Neutrophil (primary cell): Measurements from ENCODE around the gene TMEM92.

ENCODE experiments used
- H3K27ac ChIP-seq: fragments of 200-600 bp; sonication (generic); 2 replicates; pipeline ENCODE4 v1.5.1; 2016; ENCODE audit warnings: mild to moderate bottlenecking, moderate library complexity
- H3K27me3 ChIP-seq: fragments of 200-600 bp; sonication (generic); 2 replicates; pipeline ENCODE4 v1.6.0; 2016; ENCODE audit warnings: mild to moderate bottlenecking
- H3K36me3 ChIP-seq: fragments of 200-600 bp; sonication (generic); 2 replicates; pipeline ENCODE4 v1.5.1; 2017
- H3K4me1 ChIP-seq, 2 experiments: fragments of 200-600 bp in 1 of 2; sonication (generic) in 1 of 2; 1 replicate in 1 of 2; 2 replicates in 1 of 2; pipeline versions ENCODE4 v1.5.1 to v1.6.1; 2013 to 2016; ENCODE audit warnings: low read depth in 1 of 2, low read length in 1 of 2, mild to moderate bottlenecking in 1 of 2, moderate library complexity in 1 of 2; ENCODE audit not compliant: control insufficient read depth in 1 of 2, insufficient read depth in 1 of 2
- H3K4me3 ChIP-seq, 2 experiments: fragments of 200-600 bp in 1 of 2; sonication (generic) in 1 of 2; 1 replicate in 1 of 2; 2 replicates in 1 of 2; pipeline ENCODE4 v1.5.1; 2013 to 2016; ENCODE audit warnings: low read depth in 1 of 2, low read length in 1 of 2, mild to moderate bottlenecking in 1 of 2, moderate library complexity in 1 of 2
- H3K9me3 ChIP-seq: fragments of 200-600 bp; sonication (generic); 2 replicates; pipeline ENCODE4 v1.5.1; 2016
- CTCF ChIP-seq: fragments of 200-600 bp; sonication (generic); IDR thresholded peaks from 2 replicates; pipeline ENCODE4 v1.5.1; 2016; ENCODE audit warnings: antibody characterized with exemption

The TMEM92 gene

GRCh38 chr17:50272246-50272645 is 2.0 kb upstream of the TMEM92 start:
- TF ChIP-seq CTCF: no peak
- peaks cover 3% of the 10 kb centered on the region for H3K27me3 ChIP-seq
- no peaks in the 10 kb centered on the region for H3K9me3 ChIP-seq
- H3K4me1 ChIP-seq: peaks cover 48 to 49% of the 10 kb centered on the region in 2 experiments
- peak overlapping the region; percentile 77 to 82 for H3K4me3 ChIP-seq
- no peaks in the 10 kb centered on the region for H3K36me3 ChIP-seq
- H3K27ac ChIP-seq: no peak overlapping the region

DNA sequence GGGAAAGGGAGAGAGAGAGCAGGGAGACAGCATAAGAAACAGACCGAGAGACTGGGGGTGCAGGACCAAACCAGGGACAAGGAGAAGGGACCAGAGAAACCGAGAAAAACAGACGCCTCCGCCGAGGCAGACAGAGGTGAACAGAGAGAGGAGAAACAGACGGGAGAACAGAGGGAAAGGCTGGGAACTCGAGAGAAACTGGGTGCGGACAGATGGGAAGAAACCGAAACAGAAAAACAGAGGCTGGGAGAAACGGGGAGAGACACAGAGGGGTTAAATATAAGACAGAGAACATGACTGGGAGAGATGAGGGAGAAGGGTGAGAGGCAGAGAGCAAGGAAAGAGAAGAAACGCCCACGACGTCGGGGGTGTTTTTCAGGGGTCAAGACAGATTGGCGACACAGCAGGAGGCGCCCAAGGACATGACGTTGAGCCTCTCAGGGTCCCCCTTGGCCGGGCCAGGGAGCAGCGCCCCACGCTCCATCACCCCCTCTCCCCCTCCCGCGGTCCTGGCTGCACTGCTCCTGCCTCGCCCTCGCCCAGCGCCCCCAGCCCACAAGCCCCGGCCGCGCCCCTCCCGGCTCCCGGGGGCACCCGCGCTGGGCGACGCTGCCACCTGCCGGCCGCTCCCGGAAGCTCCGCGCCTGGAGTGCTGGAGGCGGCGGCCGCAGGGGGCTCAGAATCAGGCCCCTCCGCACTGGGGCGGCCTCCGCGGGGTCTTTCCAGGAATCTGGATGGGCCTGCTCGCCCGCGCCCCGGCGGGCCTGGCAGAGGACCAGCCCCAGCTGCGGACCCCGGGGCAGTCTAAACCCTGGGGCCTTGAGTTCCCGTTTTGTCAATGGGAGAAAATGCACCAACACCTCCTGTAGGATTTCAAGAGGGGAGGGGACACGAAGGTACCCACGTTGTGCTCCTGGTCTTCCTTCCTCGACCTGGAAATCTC is 1.3 kb upstream of the TMEM92 start:
- TF ChIP-seq CTCF: peak; percentile 91
- H3K4me1 ChIP-seq: peaks cover 55 to 56% of the 10 kb centered on the region in 2 experiments
- H3K27ac ChIP-seq: peak overlapping the region; percentile 80
- peak overlapping the region; percentile 77 to 82 for H3K4me3 ChIP-seq
- H3K9me3 ChIP-seq: no peaks in the 10 kb centered on the region
- no peaks in the 10 kb centered on the region for H3K36me3 ChIP-seq
- H3K27me3 ChIP-seq: no peaks in the 10 kb centered on the region

DNA sequence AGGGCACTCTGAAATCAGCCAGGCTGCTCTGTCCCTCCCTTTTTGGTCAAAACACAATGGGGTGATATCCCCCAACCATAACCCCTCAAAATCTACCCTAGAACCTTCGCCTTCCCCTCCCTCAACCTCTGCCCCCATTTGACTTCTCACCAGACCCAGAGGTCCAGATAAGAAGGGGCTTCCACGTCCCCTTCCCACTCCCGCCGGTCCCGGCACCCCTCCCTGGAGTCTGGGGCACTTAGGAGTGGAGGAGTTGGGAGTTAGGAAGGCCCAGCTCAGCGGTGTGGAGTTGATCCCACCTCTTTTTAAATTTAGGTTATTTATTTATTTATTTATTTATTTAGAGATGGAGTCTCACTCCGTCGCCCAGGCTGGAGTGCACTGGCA is 619 bp upstream of the TMEM92 start:
- peak overlapping the region; percentile 77 to 82 for H3K4me3 ChIP-seq
- H3K36me3 ChIP-seq: no peaks in the 10 kb centered on the region
- no peaks in the 10 kb centered on the region for H3K27me3 ChIP-seq
- no peaks in the 10 kb centered on the region for H3K9me3 ChIP-seq
- H3K27ac ChIP-seq: peak overlapping the region; percentile 80
- no peak for TF ChIP-seq CTCF
- H3K4me1 ChIP-seq: peaks cover 62 to 63% of the 10 kb centered on the region in 2 experiments

DNA sequence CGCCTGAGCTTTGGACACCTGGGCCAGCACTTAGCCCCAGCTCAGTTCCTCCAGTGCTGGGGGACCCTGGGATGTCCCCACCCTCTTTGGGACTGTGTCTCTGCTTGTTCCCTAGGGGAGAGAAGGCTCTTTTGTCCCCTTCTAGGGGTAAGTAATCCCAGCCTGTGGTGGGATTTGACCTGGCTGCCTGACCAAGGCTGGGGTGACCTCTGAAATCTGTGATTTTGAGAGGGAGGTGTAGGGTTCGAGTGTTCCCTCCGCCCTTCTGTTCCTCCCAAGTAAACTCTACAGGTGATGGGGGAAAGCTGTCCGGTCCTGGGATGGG is 593 bp downstream of the TMEM92 start:
- TF ChIP-seq CTCF: no peak
- peaks cover 7% of the 10 kb centered on the region for H3K36me3 ChIP-seq
- peak overlapping the region; percentile 80 for H3K27ac ChIP-seq
- no peaks in the 10 kb centered on the region for H3K9me3 ChIP-seq
- H3K4me1 ChIP-seq: peaks cover 74 to 75% of the 10 kb centered on the region in 2 experiments
- H3K4me3 ChIP-seq: peak overlapping the region in 1 of 2 experiments; percentile 77
- no peaks in the 10 kb centered on the region for H3K27me3 ChIP-seq

DNA sequence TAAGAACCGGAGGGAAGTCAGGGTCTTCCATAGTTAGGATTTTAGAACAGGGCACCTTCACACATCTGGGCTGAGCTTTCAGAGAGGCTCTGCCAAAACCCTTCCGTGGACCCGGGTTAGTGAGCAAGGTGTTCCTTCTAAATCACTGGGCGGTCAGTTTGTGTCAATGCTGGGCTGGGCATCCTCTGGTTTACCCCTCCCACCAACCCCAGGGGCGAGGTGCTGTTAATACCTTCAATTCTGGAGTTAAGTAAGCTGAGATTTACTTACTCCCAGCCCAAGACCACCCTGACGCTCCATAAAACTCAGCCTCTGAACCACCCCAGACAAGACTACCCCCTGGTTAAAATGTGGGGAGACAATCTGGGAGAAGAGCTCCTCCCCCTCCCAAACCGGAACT is 1.0 kb downstream of the TMEM92 start:
- no peak for TF ChIP-seq CTCF
- Histone ChIP-seq H3K27me3 (no peaks in the 10 kb centered on the region), H3K4me1 (peaks cover 78 to 79% of the 10 kb centered on the region in 2 experiments), H3K27ac (peak overlapping the region; percentile 80), H3K9me3 (no peaks in the 10 kb centered on the region), H3K36me3 (peaks cover 7% of the 10 kb centered on the region), H3K4me3 (no peak overlapping the region)
